Activated CD8-positive, alpha-beta memory T cell treated with anti-CD3 and anti-CD28 coated beads for 48 hours (primary cell): ENCODE measurements around the gene FOXN1.
"Not testable (repeated sequence)": the region's sequence is repeated elsewhere in the genome, so short reads cannot be mapped to it uniquely, and the experiment has no call there.

Source experiments
- DNase-seq, 3 experiments: peaks; one replicate each; pipeline ENCODE4 v3.0.0-alpha.2; 2020; ENCODE audit warnings: low read depth in 2 of 3, low spot score in 2 of 3

Gene FOXN1, protein sequence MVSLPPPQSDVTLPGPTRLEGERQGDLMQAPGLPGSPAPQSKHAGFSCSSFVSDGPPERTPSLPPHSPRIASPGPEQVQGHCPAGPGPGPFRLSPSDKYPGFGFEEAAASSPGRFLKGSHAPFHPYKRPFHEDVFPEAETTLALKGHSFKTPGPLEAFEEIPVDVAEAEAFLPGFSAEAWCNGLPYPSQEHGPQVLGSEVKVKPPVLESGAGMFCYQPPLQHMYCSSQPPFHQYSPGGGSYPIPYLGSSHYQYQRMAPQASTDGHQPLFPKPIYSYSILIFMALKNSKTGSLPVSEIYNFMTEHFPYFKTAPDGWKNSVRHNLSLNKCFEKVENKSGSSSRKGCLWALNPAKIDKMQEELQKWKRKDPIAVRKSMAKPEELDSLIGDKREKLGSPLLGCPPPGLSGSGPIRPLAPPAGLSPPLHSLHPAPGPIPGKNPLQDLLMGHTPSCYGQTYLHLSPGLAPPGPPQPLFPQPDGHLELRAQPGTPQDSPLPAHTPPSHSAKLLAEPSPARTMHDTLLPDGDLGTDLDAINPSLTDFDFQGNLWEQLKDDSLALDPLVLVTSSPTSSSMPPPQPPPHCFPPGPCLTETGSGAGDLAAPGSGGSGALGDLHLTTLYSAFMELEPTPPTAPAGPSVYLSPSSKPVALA

GRCh38 chr17:28505986-28506665 is at the start of gene FOXN1:
FOXN1 (plus strand) TSS chr17:28506348; CDS start chr17:28523970, 17,622 bp downstream.
- no peak for DNase-seq

- DNase-seq, result no peak
These were observed 48.3 kb upstream of the FOXN1 start for GRCh38 chr17:28457890-28458289.

GRCh38 chr17:28458881-28459280 is 47.3 kb upstream of the FOXN1 start:
- DNase-seq, result not testable (repeated sequence)

DNA sequence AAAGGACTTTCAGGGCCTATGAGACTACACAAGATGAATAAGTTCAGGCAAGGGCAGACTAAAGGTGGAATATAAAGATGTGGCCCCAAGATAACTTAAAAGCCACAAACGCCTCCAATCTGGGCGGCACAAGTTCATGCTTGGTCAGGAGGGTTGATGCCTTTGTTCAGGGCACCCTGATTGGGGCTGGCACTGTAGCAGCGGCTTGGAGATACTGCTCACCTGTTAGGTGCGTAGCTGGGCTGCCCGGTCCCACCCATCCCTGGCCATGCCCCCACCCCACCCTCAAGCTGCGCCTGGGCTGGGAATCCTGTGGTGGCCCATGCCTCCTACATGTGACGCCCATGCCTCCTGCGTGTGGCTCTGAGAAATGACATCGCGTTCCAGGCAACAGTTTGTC is 45.2 kb upstream of the FOXN1 start:
- DNase-seq, result no peak

DNA sequence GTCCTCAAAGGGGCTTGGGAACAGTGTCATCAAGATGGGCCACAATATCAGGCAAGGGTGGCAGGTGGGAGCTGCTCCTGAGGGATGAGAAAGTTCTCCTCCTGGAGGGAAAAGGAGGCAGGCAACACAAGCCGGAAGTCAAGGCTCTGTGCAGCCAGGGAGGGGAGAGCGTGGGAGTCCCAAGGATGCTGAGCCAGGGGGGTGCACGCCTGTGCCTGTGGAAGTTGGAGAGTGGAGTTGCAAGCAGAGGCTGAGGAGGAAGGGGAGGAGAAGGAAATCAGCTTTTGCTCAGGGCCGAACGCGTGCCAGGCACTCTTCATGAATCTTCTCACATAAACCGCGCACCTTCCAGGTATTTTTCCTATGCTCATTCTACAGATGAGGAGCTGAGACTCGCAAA is 40.1 kb upstream of the FOXN1 start:
- DNase-seq, result no peak

GRCh38 chr17:28466521-28467048 is 39.6 kb upstream of the FOXN1 start:
- DNase-seq, result no peak

DNA sequence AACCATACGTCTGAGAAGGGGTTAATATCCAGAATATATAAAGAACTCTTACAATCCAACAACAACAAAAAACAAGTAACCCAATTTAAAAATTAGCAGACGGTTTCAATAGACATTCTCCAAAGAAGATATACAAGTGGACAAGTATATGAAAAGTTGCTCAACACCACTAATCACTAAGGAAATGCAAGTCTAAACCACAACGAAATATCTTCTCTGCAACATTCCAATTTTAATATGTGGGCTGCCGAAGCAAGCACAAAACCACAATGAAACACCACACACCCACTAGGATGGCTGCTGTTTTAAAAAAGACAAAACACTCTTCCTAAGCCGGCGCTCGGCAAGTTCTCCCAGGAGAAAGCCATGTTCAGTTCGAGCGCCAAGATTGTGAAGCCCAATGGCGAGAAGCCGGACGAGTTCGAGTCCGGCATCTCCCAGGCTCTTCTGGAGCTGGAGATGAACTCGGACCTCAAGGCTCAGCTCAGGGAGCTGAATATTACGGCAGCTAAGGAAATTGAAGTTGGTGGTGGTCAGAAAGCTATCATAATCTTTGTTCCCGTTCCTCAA is 38.6 kb upstream of the FOXN1 start:
- no peak for DNase-seq

DNA sequence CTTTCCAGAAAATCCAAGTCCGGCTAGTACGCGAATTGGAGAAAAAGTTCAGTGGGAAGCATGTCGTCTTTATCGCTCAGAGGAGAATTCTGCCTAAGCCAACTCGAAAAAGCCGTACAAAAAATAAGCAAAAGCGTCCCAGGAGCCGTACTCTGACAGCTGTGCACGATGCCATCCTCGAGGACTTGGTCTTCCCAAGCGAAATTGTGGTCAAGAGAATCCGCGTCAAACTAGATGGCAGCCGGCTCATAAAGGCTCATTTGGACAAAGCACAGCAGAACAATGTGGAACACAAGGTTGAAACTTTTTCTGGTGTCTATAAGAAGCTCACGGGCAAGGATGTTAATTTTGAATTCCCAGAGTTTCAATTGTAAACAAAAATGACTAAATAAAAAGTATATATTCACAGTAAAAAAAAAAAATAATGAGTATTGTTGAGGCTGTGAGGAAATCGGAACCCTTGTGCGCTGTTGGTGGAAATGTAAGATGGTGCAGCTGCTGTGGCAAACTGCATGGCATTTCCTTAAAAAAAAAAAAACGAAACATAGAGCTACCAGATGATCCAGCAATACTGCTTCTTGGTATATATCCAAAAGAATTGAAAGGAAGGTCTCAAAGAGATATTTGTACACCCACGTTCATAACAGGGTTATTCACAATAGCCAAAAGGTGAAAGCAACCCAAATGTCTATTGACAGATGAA is 38.0 kb upstream of the FOXN1 start:
- not testable (repeated sequence) for DNase-seq

- DNase-seq, result no peak
These were observed 37.4 kb upstream of the FOXN1 start for GRCh38 chr17:28468781-28469180.

DNA sequence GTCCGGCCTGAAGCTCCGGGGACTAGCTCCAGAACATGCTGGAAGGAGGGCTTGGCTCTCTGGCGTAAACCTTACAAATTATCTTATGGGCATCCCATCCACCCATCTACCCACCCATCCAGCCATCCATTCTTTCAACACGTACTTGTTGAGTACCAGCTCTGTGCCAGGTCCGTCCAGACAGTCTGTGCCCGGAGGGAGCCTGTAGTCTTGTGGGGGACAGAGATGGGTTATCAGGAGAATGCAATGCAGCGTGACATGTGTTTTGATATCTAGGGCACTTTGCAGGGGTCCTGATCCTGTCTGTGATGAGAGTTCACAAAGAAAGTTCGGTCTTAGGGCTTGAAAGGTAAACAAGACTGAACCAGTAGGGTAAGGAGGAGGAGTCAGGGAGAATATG is 36.8 kb upstream of the FOXN1 start:
- DNase-seq, result no peak

GRCh38 chr17:28470266-28470913 is 35.8 kb upstream of the FOXN1 start:
- DNase-seq, result no peak

DNA sequence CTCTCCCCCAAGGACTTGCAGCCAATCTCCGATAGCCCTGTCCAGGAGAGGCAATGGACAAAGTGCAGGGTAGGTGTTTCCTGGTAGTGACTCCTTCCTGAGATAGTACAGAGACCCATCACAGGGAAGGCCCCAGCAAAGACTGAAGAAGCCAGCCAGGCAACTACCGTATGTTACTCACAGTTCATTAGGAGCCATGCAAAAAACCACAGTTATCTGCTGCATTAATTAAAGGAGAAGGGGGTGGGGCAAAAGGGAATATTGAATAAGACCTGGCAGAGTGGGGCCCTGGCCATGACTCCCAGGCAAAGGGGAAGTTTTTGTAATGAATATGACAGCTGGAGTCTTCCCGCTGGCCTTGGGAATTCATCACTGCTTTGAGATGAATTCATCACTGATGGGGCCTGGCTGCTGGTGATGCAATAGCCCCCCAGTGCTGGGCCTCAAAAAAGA is 35.2 kb upstream of the FOXN1 start:
- no peak for DNase-seq

- DNase-seq, result no peak
These were observed 34.4 kb upstream of the FOXN1 start for GRCh38 chr17:28471531-28472342.

DNA sequence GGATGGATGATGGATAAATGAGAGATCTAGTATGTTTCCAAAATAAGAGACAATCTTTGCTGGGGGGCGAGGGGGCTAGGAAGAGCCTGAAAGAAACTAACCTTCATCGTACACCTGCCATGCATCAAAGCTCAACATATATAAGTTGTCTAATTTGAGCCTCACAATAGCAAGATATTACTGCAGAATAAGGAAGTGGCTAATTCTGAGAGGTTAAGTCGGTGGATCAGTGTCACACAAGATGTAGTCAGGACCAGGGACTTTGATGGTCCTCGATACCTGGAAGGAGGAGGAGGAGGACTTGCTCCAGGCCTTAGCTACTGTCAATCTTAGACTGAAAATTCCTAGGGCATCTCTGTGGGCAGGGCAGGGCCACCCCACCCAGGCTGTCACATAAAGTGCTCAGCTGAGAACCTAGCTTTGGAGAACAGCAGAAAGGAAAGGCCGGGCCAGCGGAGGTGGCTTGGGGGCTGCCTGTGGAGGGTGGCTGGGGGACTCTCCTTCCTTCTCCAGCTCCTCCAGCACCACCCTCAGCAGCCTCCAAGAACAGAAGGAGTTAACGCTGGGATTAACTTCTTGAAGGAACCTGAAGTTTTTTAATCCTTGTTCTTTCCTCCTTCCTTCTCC is 33.2 kb upstream of the FOXN1 start:
- DNase-seq, result no peak

GRCh38 chr17:28473542-28473941 is 32.6 kb upstream of the FOXN1 start, which contains the start of gene SLC13A2:
SLC13A2 (plus strand) TSS chr17:28473644; CDS start chr17:28473713, 69 bp downstream.
- no peak for DNase-seq

DNA sequence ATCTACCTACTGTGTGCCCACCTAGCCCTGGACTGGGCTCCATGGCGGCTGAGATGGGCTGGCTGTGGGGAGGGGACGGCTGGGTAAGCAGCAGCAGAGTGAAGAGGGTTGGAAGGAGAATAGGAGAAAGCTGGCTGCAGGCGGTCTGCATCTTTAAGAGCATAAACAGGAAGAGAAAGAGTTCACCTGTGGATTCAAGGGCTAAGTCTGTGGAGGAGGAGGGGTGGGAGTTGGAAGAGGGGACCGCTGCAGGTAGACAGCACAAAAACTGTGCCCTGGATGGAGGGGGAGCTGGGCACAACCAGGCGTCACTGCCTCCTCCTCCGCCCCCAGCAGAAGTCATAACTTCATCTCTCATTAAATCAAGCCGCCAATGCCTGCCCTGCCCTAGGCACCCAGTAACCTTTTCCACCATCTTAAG is 32.0 kb upstream of the FOXN1 start:
- no peak for DNase-seq

DNA sequence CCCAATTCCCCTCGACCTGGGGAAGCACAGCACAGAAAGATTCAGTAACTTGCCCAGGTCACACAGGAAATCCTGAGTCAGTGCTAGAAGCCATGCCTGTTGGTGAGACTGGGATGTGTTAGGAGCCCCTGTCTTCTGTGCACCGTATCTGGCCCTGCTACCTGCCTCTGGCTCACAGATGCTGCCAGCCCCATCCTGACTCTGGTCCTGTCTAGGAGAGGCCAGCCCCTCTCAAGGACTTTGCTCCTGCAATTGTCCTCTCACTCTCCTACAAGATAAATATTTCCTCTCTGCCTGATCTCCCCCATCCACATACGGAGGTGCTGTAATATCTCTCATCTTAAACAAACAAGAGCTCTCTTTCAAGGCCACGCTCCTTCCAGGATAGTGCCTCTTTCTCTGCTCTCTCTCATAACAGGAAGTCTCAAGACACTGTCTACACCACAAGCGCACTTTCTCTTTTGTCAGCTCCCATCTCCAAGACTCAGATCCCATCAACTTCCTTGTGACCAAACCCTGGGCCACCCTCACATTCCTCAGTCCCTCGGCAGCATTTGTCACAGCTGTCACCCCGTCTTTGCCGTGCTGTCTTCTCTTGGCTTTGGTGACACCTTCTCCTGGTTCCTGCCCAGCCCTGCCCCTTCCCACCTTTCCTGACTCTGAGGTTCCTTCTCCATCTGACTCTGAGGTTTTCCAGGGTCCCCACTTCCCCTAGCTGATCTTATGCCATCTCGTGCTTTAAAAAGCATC is 30.8 kb upstream of the FOXN1 start:
- no peak for DNase-seq
